GM18511 (cell line): ENCODE data around the gene CENPE.

Experiments
- ATAC-seq: cut with Tn5 transposase; IDR thresholded peaks from one replicate; pipeline ENCODE4 v1.9.1; 2021; ENCODE audit warnings: mild to moderate bottlenecking, moderate library complexity; ENCODE audit not compliant: unreplicated experiment

Gene CENPE

GRCh38 chr4:103076747-103077347 is 121.3 kb downstream of the CENPE start, which contains the start of gene SLC9B2:
Gene SLC9B2, minus strand, starts transcription at chr4:103076761. Its CDS starts 9,211 bp downstream, at chr4:103067550.
- peak; percentile 51 for ATAC-seq

- peak; percentile 60 for ATAC-seq
Observed at GRCh38 chr4:103075894-103076746, 122.0 kb downstream of the CENPE start.

- ATAC-seq, result no peak
Observed at GRCh38 chr4:103075435-103075893, 122.7 kb downstream of the CENPE start.

GRCh38 chr4:103074744-103075434 is 123.3 kb downstream of the CENPE start:
- ATAC-seq, result peak; percentile 51

- ATAC-seq, result no peak
Observed at GRCh38 chr4:103073792-103074438, 124.2 kb downstream of the CENPE start.

- ATAC-seq, result no peak
Observed at GRCh38 chr4:103067841-103068547, 130.1 kb downstream of the CENPE start.

- no peak for ATAC-seq
Observed at GRCh38 chr4:103060453-103061148, 137.5 kb downstream of the CENPE start.
